Measurements from ENCODE around the gene NAP1L1. TPM values are rescaled to one million over a fixed set of nuclear protein-coding genes. Genes with fewer than 3 reads are reported as not detected.

NAP1L1 gene, protein sequence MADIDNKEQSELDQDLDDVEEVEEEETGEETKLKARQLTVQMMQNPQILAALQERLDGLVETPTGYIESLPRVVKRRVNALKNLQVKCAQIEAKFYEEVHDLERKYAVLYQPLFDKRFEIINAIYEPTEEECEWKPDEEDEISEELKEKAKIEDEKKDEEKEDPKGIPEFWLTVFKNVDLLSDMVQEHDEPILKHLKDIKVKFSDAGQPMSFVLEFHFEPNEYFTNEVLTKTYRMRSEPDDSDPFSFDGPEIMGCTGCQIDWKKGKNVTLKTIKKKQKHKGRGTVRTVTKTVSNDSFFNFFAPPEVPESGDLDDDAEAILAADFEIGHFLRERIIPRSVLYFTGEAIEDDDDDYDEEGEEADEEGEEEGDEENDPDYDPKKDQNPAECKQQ
- total RNA-seq (100 to 1,000 TPM; 772 to 820 TPM), polyA plus RNA-seq (100 to 1,000 TPM; 199 to 224 (median 210) TPM), total RNA-seq (708 to 1,426 (median 1,144) reads per million in 6 experiments)

GRCh38 chr12:76083904-76084862 lies at the start of gene NAP1L1:
Gene NAP1L1, minus strand, starts transcription at chr12:76084685. Its CDS starts 10,466 bp downstream, at chr12:76074219.
- peaks cover 0 to 11% (median 6%) of the 10 kb centered on the region in 3 donors for H3K36me3 Mint-ChIP-seq
- peak; percentile 81 for ATAC-seq
- POLR2A ChIA-PET, result interaction anchor here (0.5 to 2.2 kb wide), 7 partner anchors 52 to 598 kb away, joined by 3 to 11 read pairs (median 5); partner anchors contain the start of genes BBS10, KRR1, OSBPL8 and PHLDA1
- H3K9me3 Mint-ChIP-seq, result no peaks in the 10 kb centered on the region
- peak; percentile 89 to 99 (median 97) for DNase-seq
- H3K27ac Mint-ChIP-seq, result peak within 1 kb of the TSS; percentile 98 to 100 (median 100)
- H3K4me3 Mint-ChIP-seq, result peak within 1 kb of the TSS; percentile 95 to 100 (median 99)
- H3K27me3 Mint-ChIP-seq, result no peaks in the 10 kb centered on the region
- peaks cover 24 to 64% (median 60%) of the 10 kb centered on the region in 4 donors for H3K4me1 Mint-ChIP-seq

GRCh38 chr12:76127588-76127987 lies 43.1 kb upstream of the NAP1L1 start:
- Mint-ChIP-seq H3K27ac (no peak overlapping the region), H3K4me3 (no peak overlapping the region), H3K27me3 (peaks cover 0 to 4% (median 2%) of the 10 kb centered on the region in 5 donors), H3K9me3 (peaks cover 0 to 3% (median 0%) of the 10 kb centered on the region in 9 donors), H3K4me1 (no peaks in the 10 kb centered on the region), H3K36me3 (peaks cover 0 to 5% (median 0%) of the 10 kb centered on the region in 3 donors)
- POLR2A ChIA-PET, result no interaction called here
- DNase-seq (no peak), ATAC-seq (no peak)

GRCh38 chr12:76124456-76124855 lies 40.0 kb upstream of the NAP1L1 start:
- H3K27me3 Mint-ChIP-seq, result peaks cover 0 to 2% (median 0%) of the 10 kb centered on the region in 5 donors
- no peak overlapping the region for H3K27ac Mint-ChIP-seq
- no peak overlapping the region for H3K4me3 Mint-ChIP-seq
- H3K36me3 Mint-ChIP-seq, result no peaks in the 10 kb centered on the region
- no peak for ATAC-seq
- H3K4me1 Mint-ChIP-seq, result no peaks in the 10 kb centered on the region
- no peaks in the 10 kb centered on the region for H3K9me3 Mint-ChIP-seq
- no peak for DNase-seq
- POLR2A ChIA-PET, result no interaction called here

- POLR2A ChIA-PET, result no interaction called here
- ATAC-seq (no peak), DNase-seq (no peak)
- Mint-ChIP-seq H3K4me3 (no peak overlapping the region), H3K27me3 (no peaks in the 10 kb centered on the region), H3K4me1 (no peaks in the 10 kb centered on the region), H3K36me3 (no peaks in the 10 kb centered on the region), H3K27ac (peak overlapping the region in 1 of 10 donors; percentile 1), H3K9me3 (no peaks in the 10 kb centered on the region)
These were observed 39.1 kb upstream of the NAP1L1 start for GRCh38 chr12:76123259-76124212.

GRCh38 chr12:76119887-76120286 lies 35.4 kb upstream of the NAP1L1 start:
- peak overlapping the region in 1 of 10 donors; percentile 9 for H3K27ac Mint-ChIP-seq

DNA sequence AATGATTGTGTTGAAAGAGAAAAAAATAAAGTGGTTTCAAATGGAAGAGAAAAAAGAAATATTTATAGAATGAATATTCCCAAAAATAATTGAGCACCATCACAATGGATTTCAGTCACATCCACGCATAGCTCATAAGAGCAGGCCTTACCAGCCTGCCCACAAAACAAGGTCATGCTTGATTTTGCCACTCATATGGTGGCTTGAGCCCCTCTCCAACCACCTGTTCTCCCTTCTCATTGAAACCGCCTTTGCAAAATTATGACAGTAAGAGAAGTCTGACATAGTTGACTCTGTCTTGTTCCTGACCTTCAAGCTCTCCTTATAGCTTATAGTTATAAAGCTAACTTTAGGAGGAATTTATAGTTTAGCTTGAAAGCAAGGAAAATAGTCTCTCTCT lies 33.3 kb upstream of the NAP1L1 start:
- H3K36me3 Mint-ChIP-seq, result no peaks in the 10 kb centered on the region
- DNase-seq (no peak), ATAC-seq (no peak)
- H3K27me3 Mint-ChIP-seq, result no peaks in the 10 kb centered on the region
- no peak overlapping the region for H3K4me3 Mint-ChIP-seq
- no peak overlapping the region for H3K27ac Mint-ChIP-seq
- no peaks in the 10 kb centered on the region for H3K4me1 Mint-ChIP-seq
- POLR2A ChIA-PET, result no interaction called here
- H3K9me3 Mint-ChIP-seq, result no peaks in the 10 kb centered on the region

More at GRCh38 chr12:76119887-76120286, 35.4 kb upstream of the NAP1L1 start:
- ATAC-seq, result peak in 1 of 2 donors; percentile 25
- POLR2A ChIA-PET, result no interaction called here
- DNase-seq, result no peak
- Mint-ChIP-seq H3K27me3 (no peaks in the 10 kb centered on the region), H3K36me3 (no peaks in the 10 kb centered on the region), H3K4me1 (no peaks in the 10 kb centered on the region), H3K4me3 (no peak overlapping the region), H3K9me3 (no peaks in the 10 kb centered on the region)

DNA sequence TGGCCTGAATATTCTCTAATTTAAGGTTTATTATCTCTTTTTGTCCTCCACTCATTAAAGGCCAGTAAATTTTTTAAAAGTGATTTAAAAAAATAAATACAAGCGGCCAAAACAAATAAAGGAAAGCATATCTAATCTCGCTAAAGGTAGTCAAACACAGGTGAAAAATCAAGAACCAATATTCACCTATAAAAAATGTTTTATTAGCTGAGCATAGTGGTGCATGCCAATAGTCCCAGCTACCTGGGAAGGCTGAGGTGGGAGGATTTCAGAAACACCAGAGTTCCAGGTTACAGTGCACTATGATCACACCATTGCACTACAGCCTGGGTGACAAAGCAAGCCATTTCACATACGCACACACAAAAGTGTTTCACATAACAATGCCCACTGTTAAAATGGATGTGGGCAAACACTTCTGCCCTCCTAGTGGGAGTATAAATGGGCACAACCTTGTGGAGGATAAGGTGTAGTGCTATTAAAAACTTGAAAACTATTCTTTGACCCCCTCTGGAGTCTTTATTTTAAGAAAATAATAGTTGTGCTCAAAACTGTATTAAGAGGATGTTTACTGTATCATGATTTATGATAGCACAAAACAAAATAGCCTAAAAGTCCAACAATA lies 32.7 kb upstream of the NAP1L1 start:
- H3K27me3 Mint-ChIP-seq, result no peaks in the 10 kb centered on the region
- DNase-seq (no peak), ATAC-seq (no peak)
- POLR2A ChIA-PET, result no interaction called here
- no peaks in the 10 kb centered on the region for H3K36me3 Mint-ChIP-seq
- H3K27ac Mint-ChIP-seq, result no peak overlapping the region
- no peak overlapping the region for H3K4me3 Mint-ChIP-seq
- H3K4me1 Mint-ChIP-seq, result no peaks in the 10 kb centered on the region
- H3K9me3 Mint-ChIP-seq, result no peaks in the 10 kb centered on the region

DNA sequence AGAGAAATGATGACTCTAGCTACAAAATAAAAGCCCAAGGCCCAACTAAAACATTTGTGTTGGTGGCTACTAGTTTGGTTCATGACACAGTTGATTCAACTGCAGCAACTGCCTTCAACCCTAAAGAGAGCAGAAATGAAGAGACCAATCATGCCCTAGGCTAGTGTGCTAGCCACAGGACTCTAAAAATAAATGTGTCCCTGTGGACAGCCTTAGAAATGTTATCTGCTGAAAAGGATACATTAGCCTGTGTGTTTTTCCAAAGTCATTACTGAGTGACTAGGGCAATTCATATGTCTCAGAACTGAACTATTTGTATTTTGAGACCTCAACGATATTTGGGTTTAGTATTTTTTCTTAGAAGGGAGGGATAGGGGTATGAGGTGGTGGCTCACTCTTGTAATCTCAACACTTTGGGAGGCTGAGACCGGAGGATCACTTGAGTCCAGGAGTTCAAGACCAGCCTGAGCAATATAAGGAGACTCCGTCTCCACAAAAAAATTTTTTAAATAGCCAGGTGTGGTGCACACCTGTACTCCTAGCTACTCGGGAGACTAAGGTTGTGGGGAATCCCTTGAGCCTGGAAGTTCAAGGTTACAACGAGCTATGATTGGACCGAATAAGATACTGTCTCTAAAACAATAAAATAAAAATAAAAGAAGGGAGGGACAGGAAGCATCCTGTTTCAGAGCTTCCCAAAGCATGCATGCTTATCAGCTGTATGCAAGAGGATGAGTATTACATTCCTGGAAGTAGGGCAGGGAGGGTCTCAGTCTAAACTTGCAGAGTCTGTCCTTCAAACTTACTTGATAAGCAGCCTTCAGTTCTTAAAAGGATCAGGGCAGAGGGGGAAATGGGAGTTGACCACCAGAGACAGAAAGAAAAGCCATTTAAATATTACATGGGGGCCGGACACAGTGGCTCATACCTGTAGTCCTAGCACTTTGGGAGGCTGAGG lies 29.6 kb upstream of the NAP1L1 start:
- POLR2A ChIA-PET, result no interaction called here
- ATAC-seq, result no peak
- H3K4me3 Mint-ChIP-seq, result no peak overlapping the region
- no peaks in the 10 kb centered on the region for H3K36me3 Mint-ChIP-seq
- no peaks in the 10 kb centered on the region for H3K4me1 Mint-ChIP-seq
- no peak for DNase-seq
- H3K27me3 Mint-ChIP-seq, result no peaks in the 10 kb centered on the region
- H3K27ac Mint-ChIP-seq, result peak overlapping the region in 2 of 10 donors; percentile 11 to 78
- no peaks in the 10 kb centered on the region for H3K9me3 Mint-ChIP-seq

- DNase-seq (no peak), ATAC-seq (no peak)
- H3K4me1 Mint-ChIP-seq, result no peaks in the 10 kb centered on the region
- POLR2A ChIA-PET, result no interaction called here
- H3K9me3 Mint-ChIP-seq, result no peaks in the 10 kb centered on the region
- H3K36me3 Mint-ChIP-seq, result no peaks in the 10 kb centered on the region
- H3K27ac Mint-ChIP-seq, result peak overlapping the region in 2 of 10 donors; percentile 21 to 35
- H3K4me3 Mint-ChIP-seq, result no peak overlapping the region
- H3K27me3 Mint-ChIP-seq, result peaks cover 0 to 2% (median 0%) of the 10 kb centered on the region in 5 donors
These were observed 26.8 kb upstream of the NAP1L1 start for GRCh38 chr12:76111209-76111749.

DNA sequence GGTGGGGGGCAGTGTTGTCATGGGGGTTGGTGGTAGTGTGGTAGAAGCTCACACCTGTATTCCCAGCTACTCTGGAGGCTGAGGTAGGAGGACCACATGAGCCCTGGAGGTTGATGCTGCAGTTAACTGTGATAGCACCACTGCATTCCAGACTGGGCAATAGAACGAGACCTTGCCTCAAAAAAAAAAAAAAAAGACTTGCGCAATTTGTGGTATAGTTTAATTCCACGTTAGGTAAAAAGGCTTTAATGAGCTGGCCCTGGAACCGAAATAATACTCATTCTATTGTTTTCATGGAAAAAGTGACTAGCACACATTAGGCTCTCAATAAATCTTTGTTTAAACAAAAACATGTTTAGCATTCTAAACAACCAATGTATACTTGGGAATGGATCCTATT lies 25.4 kb upstream of the NAP1L1 start:
- Mint-ChIP-seq H3K36me3 (no peaks in the 10 kb centered on the region), H3K4me3 (no peak overlapping the region), H3K27ac (no peak overlapping the region), H3K4me1 (no peaks in the 10 kb centered on the region), H3K9me3 (no peaks in the 10 kb centered on the region), H3K27me3 (peaks cover 0 to 8% (median 0%) of the 10 kb centered on the region in 5 donors)
- no peak for DNase-seq
- POLR2A ChIA-PET, result no interaction called here
- no peak for ATAC-seq

DNA sequence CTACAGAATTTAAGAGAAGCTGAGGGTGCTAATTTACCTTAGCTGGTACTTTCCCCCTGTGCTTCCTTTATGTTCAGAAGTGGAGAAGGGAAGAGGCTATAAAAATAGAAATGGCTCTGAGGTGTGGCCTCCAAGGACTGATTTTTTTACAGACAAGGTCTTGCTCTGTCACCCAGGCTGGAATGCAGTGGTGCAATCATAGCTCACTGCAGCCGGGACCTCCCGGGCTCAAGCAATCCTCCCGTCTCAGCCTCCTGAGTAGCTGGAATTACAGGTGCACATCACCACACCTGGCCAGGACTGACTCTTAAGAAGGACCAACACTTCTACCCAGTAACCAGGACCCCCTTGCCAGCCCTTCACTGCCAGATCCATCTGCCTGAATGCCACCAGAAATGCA lies 23.9 kb upstream of the NAP1L1 start:
- Mint-ChIP-seq H3K27me3 (peaks cover 0 to 8% (median 0%) of the 10 kb centered on the region in 5 donors), H3K4me1 (no peaks in the 10 kb centered on the region), H3K36me3 (no peaks in the 10 kb centered on the region), H3K9me3 (no peaks in the 10 kb centered on the region), H3K27ac (no peak overlapping the region), H3K4me3 (no peak overlapping the region)
- DNase-seq (no peak), ATAC-seq (no peak)
- POLR2A ChIA-PET, result no interaction called here
